H1 (cell line): Measurements from ENCODE around the gene KLHL17.

ENCODE experiments used
- ATF2 ChIP-seq: IDR thresholded peaks from 2 replicates; pipeline ENCODE4 v1.6.1; 2012; ENCODE audit warnings: low read length, inconsistent platforms
- CBX5 ChIP-seq: fragments of 300-800, 300-1000 bp; sonication (generic); IDR thresholded peaks from 2 replicates; pipeline ENCODE4 v1.7.1; 2016; ENCODE audit warnings: antibody characterized with exemption, low read length, low read depth
- CTCF ChIP-seq, 3 experiments: IDR thresholded peaks; 1 replicate in 2 of 3; 2 replicates in 1 of 3; pipeline versions ENCODE4 v1.5.1 to v1.6.1; 2011; ENCODE audit warnings: low read length in 3 of 3, mild to moderate bottlenecking in 3 of 3, inconsistent platforms in 2 of 3, low read depth in 1 of 3, moderate library complexity in 1 of 3; ENCODE audit not compliant: insufficient read depth in 1 of 3; ENCODE audit errors: control extremely low read depth in 1 of 3
- EZH2 ChIP-seq: fragments of 200-600 bp; sonication (generic); IDR thresholded peaks from 2 replicates; pipeline ENCODE4 v1.7.1; 2012; ENCODE audit warnings: low read depth, mild to moderate bottlenecking, moderate library complexity, low read length, inconsistent platforms; ENCODE audit not compliant: severe bottlenecking
- MAFK ChIP-seq: IDR thresholded peaks from 2 replicates; pipeline ENCODE4 v1.6.1; 2012; ENCODE audit warnings: low read depth, mild to moderate bottlenecking, improper control_type of control experiment, low read length
- NRF1 ChIP-seq: IDR thresholded peaks from 2 replicates; pipeline ENCODE4 v1.6.1; 2011; ENCODE audit warnings: mild to moderate bottlenecking, low read depth, low read length, improper control_type of control experiment
- POLR2A ChIP-seq, 2 experiments: IDR thresholded peaks; 1 replicate in 1 of 2; 2 replicates in 1 of 2; pipeline ENCODE4 v1.6.1; 2011; ENCODE audit warnings: low read depth in 2 of 2, low read length in 2 of 2, mild to moderate bottlenecking in 2 of 2; ENCODE audit errors: control extremely low read depth in 1 of 2
- TAF1 ChIP-seq: IDR thresholded peaks from 2 replicates; pipeline ENCODE4 v1.6.1; 2011; ENCODE audit warnings: mild to moderate bottlenecking, low read depth, low read length
- ZNF274 ChIP-seq: IDR thresholded peaks from 2 replicates; pipeline ENCODE4 v1.7.0; 2012; ENCODE audit warnings: low read length, borderline replicate concordance; ENCODE audit errors: extremely low read depth

- TF ChIP-seq POLR2A (IDR thresholded peaks at IDR 0.05; ENCODE audit: control extremely low read depth in 1 of 2, low read depth in 2 of 2, low read length in 2 of 2): no peak; a peak in 1 of 3 replicates
- peak; percentile 11; the same call in 1 of the 2 replicates for TF ChIP-seq ATF2
- TF ChIP-seq CTCF (IDR thresholded peaks at IDR 0.05; ENCODE audit: control extremely low read depth in 1 of 3, insufficient read depth in 1 of 3, low read depth in 1 of 3, low read length in 3 of 3): no peak
- TF ChIP-seq EZH2: peak; percentile 55
- no peak for TF ChIP-seq CBX5
- TF ChIP-seq NRF1: no peak
- no peak for TF ChIP-seq ZNF274
- TF ChIP-seq TAF1: no peak
- no peak for TF ChIP-seq MAFK
Observed at GRCh38 chr1:1001057-1001783, 40.8 kb downstream of the KLHL17 start.
